ENCODE data around the gene JPH3.

JPH3 gene

GRCh38 chr16:87601401-87601981, 817 bp upstream of the JPH3 start:
- no peak for DNase-seq (ENCODE audit: low read depth)

GRCh38 chr16:87602821-87603683, 744 bp downstream of the JPH3 start:
- no peak for DNase-seq (ENCODE audit: low read depth)

- DNase-seq (ENCODE audit: low read depth), result no peak
Measured at GRCh38 chr16:87603684-87604633, 1.7 kb downstream of the JPH3 start.

- no peak for DNase-seq (ENCODE audit: low read depth)
Measured at GRCh38 chr16:87604634-87605111, 2.4 kb downstream of the JPH3 start.

- no peak for DNase-seq (ENCODE audit: low read depth)
Measured at GRCh38 chr16:87607223-87607622, 4.9 kb downstream of the JPH3 start.

GRCh38 chr16:87607871-87608270, 5.6 kb downstream of the JPH3 start:
- DNase-seq (ENCODE audit: low read depth), result no peak

- DNase-seq (ENCODE audit: low read depth), result peak; percentile 20
Measured at GRCh38 chr16:87608400-87608985, 6.2 kb downstream of the JPH3 start.

- no peak for DNase-seq (ENCODE audit: low read depth)
Measured at GRCh38 chr16:87610026-87610425, 7.7 kb downstream of the JPH3 start.

GRCh38 chr16:87611456-87611855, 9.1 kb downstream of the JPH3 start:
- DNase-seq (ENCODE audit: low read depth), result no peak

GRCh38 chr16:87613961-87614360, 11.7 kb downstream of the JPH3 start:
- DNase-seq (ENCODE audit: low read depth), result no peak

- no peak for DNase-seq (ENCODE audit: low read depth)
Measured at GRCh38 chr16:87615621-87616041, 13.3 kb downstream of the JPH3 start.

- DNase-seq (ENCODE audit: low read depth), result no peak
Measured at GRCh38 chr16:87616556-87616955, 14.2 kb downstream of the JPH3 start.

GRCh38 chr16:87618216-87618615, 15.9 kb downstream of the JPH3 start:
- DNase-seq (ENCODE audit: low read depth), result no peak

- DNase-seq (ENCODE audit: low read depth), result no peak
Measured at GRCh38 chr16:87619360-87620200, 17.3 kb downstream of the JPH3 start.

GRCh38 chr16:87620201-87620495, 17.8 kb downstream of the JPH3 start:
- no peak for DNase-seq (ENCODE audit: low read depth)

GRCh38 chr16:87621550-87621829, 19.2 kb downstream of the JPH3 start:
- DNase-seq (ENCODE audit: low read depth), result no peak

GRCh38 chr16:87621976-87622713, 19.8 kb downstream of the JPH3 start:
- DNase-seq (ENCODE audit: low read depth), result no peak

GRCh38 chr16:87622756-87623319, 20.5 kb downstream of the JPH3 start:
- no peak for DNase-seq (ENCODE audit: low read depth)

- DNase-seq (ENCODE audit: low read depth), result no peak
Measured at GRCh38 chr16:87625241-87625797, 23.0 kb downstream of the JPH3 start.

GRCh38 chr16:87626401-87626800, 24.1 kb downstream of the JPH3 start:
- no peak for DNase-seq (ENCODE audit: low read depth)

Data from stimulated activated CD8-positive, alpha-beta memory T cell treated with anti-CD3 and anti-CD28 coated beads, Interleukin-15, amount 100 ng/mL, for 24 hours (primary cell).